ENCODE measurements around the gene SH3BP1.

DNA sequence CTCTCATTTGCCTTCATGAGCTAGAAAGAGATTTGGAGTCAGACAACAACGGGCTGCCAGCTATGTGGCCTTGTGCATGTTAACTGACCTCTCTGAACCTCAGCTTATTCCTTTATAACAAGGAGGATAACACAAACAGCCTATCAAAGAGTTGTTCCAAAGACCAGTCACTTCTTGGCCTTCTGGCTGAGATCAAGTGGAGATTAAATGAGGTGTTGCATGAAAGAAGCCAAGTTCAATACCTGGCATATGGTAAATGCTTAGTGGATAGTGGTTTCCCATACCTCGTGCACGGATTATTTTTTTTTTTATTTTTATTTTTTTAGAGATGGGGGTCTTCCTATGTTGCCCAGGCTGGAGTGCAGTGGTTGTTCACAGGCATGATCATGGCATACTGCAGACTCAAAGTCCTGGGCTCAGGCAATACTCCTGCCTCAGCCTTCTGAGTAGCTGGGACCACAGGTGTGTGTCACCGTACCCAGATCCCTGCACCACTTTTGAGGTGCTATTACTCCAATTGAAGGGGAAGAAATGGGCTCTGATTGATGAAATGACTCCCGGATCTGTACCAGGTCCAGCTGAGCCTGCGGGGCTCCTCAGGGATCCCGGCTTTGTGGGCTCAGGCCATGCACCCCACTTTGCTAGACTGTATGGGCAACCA, 40.9 kb downstream of the SH3BP1 start:
- TF ChIP-seq POLR2A (IDR thresholded peaks at IDR 0.05; ENCODE audit: low read length) (no peak), GATA1 (IDR thresholded peaks at IDR 0.05; ENCODE audit: low read depth, low read length) (no peak)
